GM18511 (cell line): ENCODE measurements around the gene CCL20.
"Not testable (repeated sequence)": the region's sequence is repeated elsewhere in the genome, so short reads cannot be mapped to it uniquely, and the experiment has no call there.

Source experiments
- ATAC-seq: cut with Tn5 transposase; IDR thresholded peaks from one replicate; pipeline ENCODE4 v1.9.1; 2021; ENCODE audit warnings: mild to moderate bottlenecking, moderate library complexity; ENCODE audit not compliant: unreplicated experiment

CCL20 gene

GRCh38 chr2:227813562-227814353, at the start of gene CCL20:
TSS of gene CCL20 (plus strand) at chr2:227813842. CDS start at chr2:227813912, 70 bp downstream.
- ATAC-seq: no peak

DNA sequence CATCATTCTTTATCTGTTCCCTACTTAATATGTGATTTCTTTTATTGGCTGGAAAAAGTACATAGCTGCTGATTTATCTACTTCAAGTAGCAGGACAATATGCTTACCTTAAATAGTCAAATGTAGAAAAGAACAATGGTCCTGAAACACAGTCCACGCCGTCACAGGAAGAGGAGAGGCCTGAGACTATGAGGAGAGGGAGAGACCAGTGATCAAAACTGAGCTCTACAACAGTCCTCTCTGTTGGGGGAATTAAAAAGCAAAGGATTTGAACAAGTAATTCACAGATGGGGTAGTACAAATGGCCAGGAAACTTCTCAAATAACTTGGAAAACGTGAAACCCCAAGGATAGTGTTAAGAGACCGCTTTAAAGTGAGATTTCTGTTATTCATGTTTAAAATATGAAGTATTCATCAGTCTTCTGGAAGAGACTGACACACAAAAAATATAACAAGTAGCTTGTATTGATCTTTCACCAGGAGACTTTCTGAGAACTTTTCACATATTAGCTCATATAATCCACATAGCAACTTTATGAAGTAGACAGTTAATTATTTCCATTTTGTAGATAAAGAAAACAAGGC, 47.8 kb upstream of the CCL20 start:
- ATAC-seq: peak; percentile 24

DNA sequence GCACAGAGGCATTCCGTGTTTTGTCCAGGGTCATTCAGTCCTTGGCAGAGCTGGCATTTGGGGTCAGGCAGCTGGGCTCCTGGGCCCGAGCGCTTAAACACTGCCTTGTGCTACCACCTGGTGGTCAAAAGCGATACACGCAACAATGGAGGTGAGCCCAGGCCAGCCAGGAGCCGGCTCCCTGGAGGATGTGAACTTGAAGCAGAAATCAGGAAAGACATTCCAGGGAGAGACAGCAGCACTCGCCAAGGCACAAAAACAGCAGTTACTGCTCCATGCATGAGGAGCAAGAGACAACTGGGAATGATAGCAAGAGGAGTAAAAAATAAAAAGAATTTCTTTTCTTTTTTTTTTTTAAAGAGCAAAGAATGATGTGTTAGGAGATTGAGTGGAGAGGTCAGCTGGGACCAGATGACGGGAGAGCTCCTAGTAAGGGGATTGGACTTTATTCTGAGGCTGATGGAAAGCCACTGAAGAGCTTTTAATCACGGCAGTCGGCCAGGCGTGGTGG, 47.2 kb upstream of the CCL20 start:
- ATAC-seq: peak; percentile 98

GRCh38 chr2:227767830-227768229, 45.8 kb upstream of the CCL20 start:
- ATAC-seq: no peak

- ATAC-seq: no peak
Observed at GRCh38 chr2:227772197-227772661, 41.4 kb upstream of the CCL20 start.

DNA sequence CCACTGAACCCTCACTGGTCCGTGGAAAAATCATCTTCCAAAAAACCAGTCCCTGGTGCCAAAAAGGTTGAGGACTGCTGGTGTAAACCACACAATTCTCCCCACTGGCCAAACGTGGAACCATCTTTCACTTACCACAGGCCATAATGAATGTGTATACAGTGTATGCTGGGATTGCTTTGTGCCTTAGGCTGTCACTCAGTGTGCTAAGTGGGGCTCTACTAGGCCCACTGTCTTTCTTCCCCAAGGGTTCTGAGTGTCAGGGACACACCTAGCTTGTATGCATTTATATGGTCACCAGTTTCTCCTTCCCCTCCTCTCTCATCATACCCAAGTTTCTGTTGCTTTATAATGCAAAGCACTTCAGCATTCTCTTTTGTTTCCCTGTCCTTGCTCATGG, 40.7 kb upstream of the CCL20 start:
- ATAC-seq: no peak

GRCh38 chr2:227774011-227774624, 39.5 kb upstream of the CCL20 start:
- ATAC-seq: no peak

GRCh38 chr2:227774895-227775842, 38.5 kb upstream of the CCL20 start:
- no peak for ATAC-seq

- ATAC-seq: no peak
Observed at GRCh38 chr2:227780981-227781615, 32.5 kb upstream of the CCL20 start.

DNA sequence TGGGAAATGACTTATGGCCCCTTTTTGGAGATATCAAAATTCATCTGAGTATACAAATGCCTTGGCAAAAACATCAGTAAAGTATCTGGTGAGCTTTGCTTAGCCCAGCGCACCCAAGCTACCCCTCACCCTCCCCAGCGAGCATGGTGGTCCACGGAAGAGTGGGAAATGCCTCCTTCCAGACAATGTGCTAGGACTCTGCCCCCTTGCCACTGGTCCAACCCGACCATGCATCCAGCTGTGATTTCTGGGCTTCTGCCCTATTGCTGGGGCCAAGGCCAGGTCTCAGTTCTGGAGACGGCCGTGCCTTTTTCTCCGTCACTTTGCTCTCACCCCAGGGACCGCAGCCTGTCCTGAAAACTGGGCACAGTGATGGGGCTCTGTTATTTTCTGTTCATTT, 31.8 kb upstream of the CCL20 start:
- ATAC-seq: no peak

- ATAC-seq: peak; percentile 31
Observed at GRCh38 chr2:227782804-227783203, 30.8 kb upstream of the CCL20 start.

DNA sequence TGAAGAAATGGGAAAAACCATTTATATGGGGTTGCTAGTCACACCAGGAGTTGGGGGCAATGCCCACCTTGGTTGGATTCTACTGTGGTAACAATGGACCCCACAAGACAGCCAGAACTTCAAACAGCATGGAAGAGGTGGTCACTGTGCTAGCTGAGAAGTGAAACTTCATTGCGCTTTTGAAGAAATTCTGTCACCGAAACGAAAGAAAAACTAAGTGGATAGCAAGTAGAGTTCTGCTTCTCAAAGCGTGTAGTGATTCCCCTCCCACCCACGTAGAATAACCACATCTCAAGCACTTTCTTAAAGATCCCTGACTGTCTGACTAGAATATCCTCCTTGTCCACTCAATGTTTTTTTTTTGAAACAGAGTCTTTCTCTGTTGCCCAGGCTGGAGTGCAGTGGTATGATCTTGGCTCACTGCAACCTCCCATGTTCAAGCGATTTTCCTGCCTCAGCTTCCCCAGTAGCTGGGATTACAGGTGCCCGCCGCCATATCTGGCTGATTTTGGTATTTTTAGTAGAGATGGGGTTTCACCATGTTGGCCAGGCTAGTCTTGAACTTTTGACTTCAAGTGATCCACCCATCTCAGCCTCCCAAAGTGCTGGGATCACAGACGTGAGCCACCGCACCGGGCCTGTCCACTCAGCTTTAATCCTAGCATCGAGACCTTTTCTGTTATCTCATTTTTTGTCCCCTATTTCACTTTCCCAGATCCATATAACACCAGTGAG, 30.1 kb upstream of the CCL20 start:
- peak; percentile 99 for ATAC-seq

GRCh38 chr2:227785293-227785692, 28.3 kb upstream of the CCL20 start:
- ATAC-seq: no peak

DNA sequence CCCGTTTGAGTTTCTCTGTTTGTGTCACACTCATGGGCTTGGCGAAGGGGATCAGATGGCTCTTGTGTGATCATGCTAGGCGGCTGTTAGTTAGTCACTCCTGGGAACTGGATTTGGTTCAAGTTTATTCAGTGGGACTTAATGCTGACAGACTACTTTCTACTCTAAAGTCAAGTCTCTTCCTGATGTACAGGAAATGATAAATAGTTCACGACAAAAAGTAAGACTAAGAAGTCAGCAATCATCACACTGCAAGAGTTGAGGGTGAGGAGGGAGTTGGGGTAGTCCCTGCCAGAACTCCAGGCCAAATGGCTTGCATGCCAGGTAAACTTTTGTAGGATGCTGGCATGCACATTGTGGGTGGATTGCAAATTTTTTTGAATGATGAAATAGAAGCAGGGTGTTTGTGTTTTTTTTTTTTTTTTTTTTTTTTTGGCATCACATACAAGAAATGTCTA, 25.1 kb upstream of the CCL20 start:
- ATAC-seq: no peak

DNA sequence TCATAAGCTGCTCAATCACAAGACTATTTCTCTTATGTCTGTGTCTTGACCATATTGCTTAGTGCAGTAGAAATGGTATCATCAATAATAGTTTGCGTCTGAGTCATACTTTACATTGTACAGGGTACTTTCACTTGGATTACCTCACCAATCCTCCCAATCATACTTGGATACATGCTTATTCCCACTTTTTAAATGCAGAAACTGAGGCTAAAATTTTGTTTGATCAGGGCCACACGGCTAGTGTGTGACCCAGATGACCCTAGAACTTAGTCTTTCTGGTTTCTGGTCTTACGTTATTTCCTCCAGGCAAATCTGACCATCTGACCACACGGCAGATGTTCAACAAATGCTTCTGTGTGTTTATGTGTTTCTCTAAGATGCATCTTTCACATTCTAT, 23.8 kb upstream of the CCL20 start:
- no peak for ATAC-seq

- ATAC-seq: no peak
Observed at GRCh38 chr2:227793148-227793712, 20.4 kb upstream of the CCL20 start.

DNA sequence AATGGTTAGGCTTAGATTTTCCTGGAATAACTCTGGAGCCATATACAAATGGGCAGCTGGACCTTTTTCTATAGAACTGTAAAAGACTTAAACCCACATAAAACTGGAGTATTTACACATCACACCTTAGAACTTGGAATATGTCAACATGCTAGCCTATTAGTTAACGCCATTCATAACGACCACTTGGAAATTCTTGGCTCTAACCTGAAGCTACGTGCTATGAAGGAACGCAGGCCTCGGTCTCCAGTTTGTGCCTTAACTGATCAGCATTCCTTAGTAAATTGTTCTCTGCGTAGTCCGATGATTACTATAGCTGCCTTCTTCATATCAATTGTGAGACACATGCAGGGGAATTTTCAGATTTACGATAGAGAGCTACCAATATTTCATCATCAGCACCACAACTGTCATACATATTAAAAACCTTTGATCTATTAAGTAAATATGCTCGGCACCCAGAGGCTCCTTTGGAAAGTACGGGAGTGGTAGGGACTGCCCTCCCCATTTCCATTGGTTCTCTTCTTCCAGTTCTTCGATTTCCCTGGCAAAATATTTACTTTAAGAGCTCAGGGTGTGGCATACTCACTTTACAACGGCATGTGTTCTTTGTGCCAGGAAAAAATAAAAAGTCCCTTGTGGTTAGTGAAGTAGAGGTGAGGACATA, 17.5 kb upstream of the CCL20 start:
- no peak for ATAC-seq

GRCh38 chr2:227796768-227797167, 16.9 kb upstream of the CCL20 start:
- ATAC-seq: not testable (repeated sequence)

GRCh38 chr2:227799202-227799601, 14.4 kb upstream of the CCL20 start:
- ATAC-seq: no peak
